GM12872 (cell line): ENCODE data around the gene IL1A.

Experiments
- CTCF ChIP-seq: IDR thresholded peaks from 3 replicates; pipeline ENCODE4 v1.5.1; 2011; ENCODE audit warnings: low read depth, mild to moderate bottlenecking, low read length, moderate library complexity; ENCODE audit not compliant: insufficient read depth

IL1A gene

GRCh38 chr2:112733871-112734270, 50.4 kb downstream of the IL1A start:
- no peak for TF ChIP-seq CTCF

GRCh38 chr2:112733456-112733855, 50.8 kb downstream of the IL1A start:
- no peak for TF ChIP-seq CTCF

DNA sequence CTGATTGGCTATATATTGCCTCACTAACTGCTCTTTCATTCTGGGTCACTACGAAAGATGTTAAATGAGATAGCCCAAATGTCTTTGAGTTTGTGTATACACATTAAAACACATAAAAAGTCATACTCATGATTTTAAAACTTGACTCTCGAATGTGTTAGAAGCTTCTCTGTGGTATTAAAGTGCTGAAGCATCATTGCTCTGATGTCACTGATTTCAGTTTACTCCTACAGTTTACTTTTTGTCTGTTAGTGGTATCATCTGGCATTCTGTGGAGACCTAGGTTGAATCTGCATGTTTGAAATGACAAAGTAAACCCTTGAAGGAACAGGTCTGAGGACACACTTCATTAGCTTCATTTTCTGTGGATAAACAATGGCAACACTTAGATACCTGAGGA, 52.8 kb downstream of the IL1A start:
- no peak for TF ChIP-seq CTCF

DNA sequence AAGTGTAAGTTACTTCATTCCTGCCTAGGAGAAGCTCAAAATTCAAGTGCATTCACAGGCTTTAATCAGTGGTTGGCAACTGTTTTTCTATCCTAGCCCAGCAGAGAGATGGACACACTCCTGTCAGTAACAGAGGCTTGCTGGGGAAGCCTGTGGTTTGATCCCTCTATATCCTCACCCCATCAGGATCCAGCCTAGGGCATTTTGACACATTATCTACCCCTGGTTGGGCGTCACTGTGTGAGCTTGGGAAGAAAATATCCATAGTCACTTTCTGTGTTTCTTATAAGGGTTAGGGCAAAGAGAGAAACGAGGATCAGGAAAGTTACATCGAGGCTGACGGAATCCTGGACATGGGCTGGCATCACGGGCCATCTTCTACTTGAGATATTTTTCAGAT, 53.5 kb downstream of the IL1A start:
- no peak for TF ChIP-seq CTCF

- no peak for TF ChIP-seq CTCF
Measured at GRCh38 chr2:112730216-112730615, 54.1 kb downstream of the IL1A start.

GRCh38 chr2:112728378-112729175, 55.7 kb downstream of the IL1A start:
- TF ChIP-seq CTCF: no peak

GRCh38 chr2:112728029-112728362, 56.3 kb downstream of the IL1A start:
- no peak for TF ChIP-seq CTCF
